CD4-positive, alpha-beta memory T cell (primary cell): ENCODE results near the gene NRXN3. TPM values are rescaled to one million over a fixed set of nuclear protein-coding genes. Genes with fewer than 3 reads are reported as not detected.

ENCODE experiments used
- CTCF ChIA-PET: fragments of 350-600 bp; sonication (Branson Sonifier 250); formaldehyde crosslinking; loops from one replicate; lab custom pipeline; 2021; ENCODE audit warnings: inconsistent platforms; ENCODE audit not compliant: partially characterized antibody; lab: Charles Lee
- POLR2A ChIA-PET: fragments of 350-600 bp; sonication (Branson Sonifier 250); formaldehyde crosslinking; loops from one replicate; lab custom pipeline; 2021; ENCODE audit not compliant: partially characterized antibody; lab: Charles Lee
- DNase-seq, 5 donors: peaks; one replicate each; pipeline versions ENCODE4 v3.0.0 to v3.0.0-alpha.2; 2020 to 2022; ENCODE audit warnings: mixed read lengths in 1 of 5
- H3K27ac ChIP-seq: one replicate; pipeline ENCODE4 v1.7.0; 2013; ENCODE audit warnings: low read depth, low read length
- H3K27me3 ChIP-seq: 2 replicates; pipeline ENCODE4 v1.7.0; 2013; ENCODE audit warnings: mild to moderate bottlenecking, low read length, moderate library complexity; ENCODE audit not compliant: insufficient read depth
- H3K36me3 ChIP-seq: 2 replicates; pipeline ENCODE4 v1.7.0; 2013; ENCODE audit warnings: mild to moderate bottlenecking, low read length, moderate library complexity; ENCODE audit not compliant: insufficient read depth
- H3K4me1 ChIP-seq: 2 replicates; pipeline ENCODE4 v1.7.0; 2013; ENCODE audit warnings: mild to moderate bottlenecking, low read length, moderate library complexity; ENCODE audit not compliant: insufficient read depth
- H3K4me3 ChIP-seq, 2 donors: one replicate each; pipeline ENCODE4 v1.7.0; 2013; ENCODE audit warnings: low read length in 2 of 2, mild to moderate bottlenecking in 1 of 2
- H3K9me3 ChIP-seq, 2 donors: one replicate each; pipeline ENCODE4 v1.7.0; 2013; ENCODE audit warnings: low read length in 2 of 2, control low read depth in 1 of 2; ENCODE audit not compliant: control insufficient read depth in 1 of 2
- H3K27ac Mint-ChIP-seq, 7 donors: one replicate each; pipeline ENCODE4 v1.8.0; 2020 to 2021; ENCODE audit warnings: mixed read lengths in 7 of 7, mild to moderate bottlenecking in 6 of 7, inconsistent platforms in 3 of 7, moderate library complexity in 3 of 7
- H3K27me3 Mint-ChIP-seq, 2 donors: one replicate each; pipeline ENCODE4 v1.8.0; 2020 to 2021; ENCODE audit warnings: mixed read lengths in 2 of 2
- H3K36me3 Mint-ChIP-seq, 2 donors: one replicate each; pipeline ENCODE4 v1.8.0; 2020 to 2021; ENCODE audit warnings: mixed read lengths in 2 of 2, inconsistent platforms in 1 of 2, mild to moderate bottlenecking in 1 of 2
- H3K4me1 Mint-ChIP-seq, 4 donors: one replicate each; pipeline ENCODE4 v1.8.0; 2020 to 2021; ENCODE audit warnings: mixed read lengths in 4 of 4, mild to moderate bottlenecking in 1 of 4
- H3K4me3 Mint-ChIP-seq, 8 donors: one replicate each; pipeline ENCODE4 v1.8.0; 2020 to 2021; ENCODE audit warnings: mixed read lengths in 8 of 8, mild to moderate bottlenecking in 7 of 8, moderate library complexity in 6 of 8, inconsistent platforms in 3 of 8
- H3K9me3 Mint-ChIP-seq, 8 donors: one replicate each; pipeline ENCODE4 v1.8.0; 2020 to 2021; ENCODE audit warnings: mixed read lengths in 8 of 8, mild to moderate bottlenecking in 5 of 8, inconsistent platforms in 3 of 8, moderate library complexity in 1 of 8
- intact Hi-C: fragments of 100-400 bp; cut with micrococcal nuclease; formaldehyde crosslinking; loops from one replicate; pipeline ENCODE4 v1.15.1; 2023
- polyA plus RNA-seq, 2 donors: library from polyadenylated mRNA; unstranded; fragments of 300-500 nt; fragmentation: Illumina TruSeq; gene quantifications; one replicate each; pipeline ENCODE4 v1.2.3, GENCODE V29; 2021
- total RNA-seq, 2 experiments: library from RNA; stranded (reverse); gene quantifications; one replicate each; pipeline ENCODE4 v1.2.3, GENCODE V29; 2021

NRXN3 gene
- total and polyA plus RNA-seq, 4 experiments from 2014 or later, result not detected

- DNase-seq, result no peak
- Mint-ChIP-seq H3K27me3 (no peaks in the 10 kb centered on the region), H3K4me1 (no peaks in the 10 kb centered on the region), H3K4me3 (no peak overlapping the region), H3K9me3 (peaks cover 0 to 2% (median 0%) of the 10 kb centered on the region in 8 donors), H3K36me3 (no peaks in the 10 kb centered on the region), H3K27ac (no peak overlapping the region)
- H3K36me3 ChIP-seq, result no peaks in the 10 kb centered on the region
- no peak overlapping the region for H3K27ac ChIP-seq
- no peaks in the 10 kb centered on the region for H3K27me3 ChIP-seq
- H3K4me3 ChIP-seq, result no peak overlapping the region
- no peaks in the 10 kb centered on the region for H3K9me3 ChIP-seq
- POLR2A ChIA-PET, result no interaction called here
- H3K4me1 ChIP-seq, result no peaks in the 10 kb centered on the region
- intact Hi-C loops, result no loop called here
- CTCF ChIA-PET, result no interaction called here
These were observed 592.2 kb downstream of the NRXN3 start for GRCh38 chr14:78762331-78762730.

GRCh38 chr14:78763746-78764145, 593.6 kb downstream of the NRXN3 start:
- intact Hi-C loops, result no loop called here
- Mint-ChIP-seq H3K36me3 (no peaks in the 10 kb centered on the region), H3K27me3 (no peaks in the 10 kb centered on the region), H3K4me3 (no peak overlapping the region), H3K27ac (no peak overlapping the region), H3K4me1 (no peaks in the 10 kb centered on the region), H3K9me3 (peaks cover 0 to 2% (median 0%) of the 10 kb centered on the region in 8 donors)
- ChIA-PET POLR2A (no interaction called here), CTCF (no interaction called here)
- DNase-seq, result no peak
- Histone ChIP-seq H3K36me3 (no peaks in the 10 kb centered on the region), H3K4me3 (no peak overlapping the region), H3K27ac (no peak overlapping the region), H3K9me3 (no peaks in the 10 kb centered on the region), H3K27me3 (no peaks in the 10 kb centered on the region), H3K4me1 (no peaks in the 10 kb centered on the region)

GRCh38 chr14:78764240-78764639, 594.1 kb downstream of the NRXN3 start:
- no peak for DNase-seq
- no peaks in the 10 kb centered on the region for H3K36me3 ChIP-seq
- POLR2A ChIA-PET, result no interaction called here
- Mint-ChIP-seq H3K27me3 (no peaks in the 10 kb centered on the region), H3K9me3 (peaks cover 0 to 2% (median 0%) of the 10 kb centered on the region in 8 donors), H3K27ac (no peak overlapping the region), H3K36me3 (no peaks in the 10 kb centered on the region), H3K4me3 (no peak overlapping the region), H3K4me1 (no peaks in the 10 kb centered on the region)
- no peak overlapping the region for H3K4me3 ChIP-seq
- no peak overlapping the region for H3K27ac ChIP-seq
- no peaks in the 10 kb centered on the region for H3K9me3 ChIP-seq
- H3K27me3 ChIP-seq, result no peaks in the 10 kb centered on the region
- intact Hi-C loops, result no loop called here
- CTCF ChIA-PET, result no interaction called here
- no peaks in the 10 kb centered on the region for H3K4me1 ChIP-seq

DNA sequence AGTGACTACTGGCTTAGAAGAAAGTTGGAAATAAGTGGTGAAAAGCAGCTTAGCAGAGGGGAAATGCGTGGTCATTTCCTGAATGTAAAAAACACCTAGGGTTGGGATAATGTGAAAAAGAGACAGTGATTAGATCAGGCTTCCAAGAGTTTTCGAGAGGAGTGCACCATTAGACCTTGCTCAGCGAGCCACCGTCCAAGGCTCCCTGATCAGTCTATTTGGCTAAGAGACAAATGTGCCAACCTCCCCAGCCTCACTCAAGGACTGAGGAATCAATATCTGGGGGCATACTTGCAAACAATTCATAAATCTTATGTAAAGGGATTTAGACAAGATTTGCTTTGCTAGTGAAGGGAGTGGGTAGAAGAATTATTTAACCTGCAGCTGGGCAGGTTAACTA, 594.5 kb downstream of the NRXN3 start:
- Histone ChIP-seq H3K9me3 (no peaks in the 10 kb centered on the region), H3K4me1 (no peaks in the 10 kb centered on the region), H3K27ac (no peak overlapping the region), H3K27me3 (no peaks in the 10 kb centered on the region), H3K4me3 (no peak overlapping the region), H3K36me3 (no peaks in the 10 kb centered on the region)
- ChIA-PET CTCF (no interaction called here), POLR2A (no interaction called here)
- no peak for DNase-seq
- Mint-ChIP-seq H3K9me3 (peaks cover 0 to 4% (median 0%) of the 10 kb centered on the region in 8 donors), H3K4me3 (no peak overlapping the region), H3K27ac (no peak overlapping the region), H3K36me3 (no peaks in the 10 kb centered on the region), H3K4me1 (no peaks in the 10 kb centered on the region), H3K27me3 (no peaks in the 10 kb centered on the region)
- intact Hi-C loops, result no loop called here

- Histone ChIP-seq H3K27me3 (no peaks in the 10 kb centered on the region), H3K4me3 (no peak overlapping the region), H3K4me1 (no peaks in the 10 kb centered on the region), H3K36me3 (no peaks in the 10 kb centered on the region), H3K9me3 (no peaks in the 10 kb centered on the region), H3K27ac (no peak overlapping the region)
- peaks cover 0 to 4% (median 0%) of the 10 kb centered on the region in 8 donors for H3K9me3 Mint-ChIP-seq
- ChIA-PET POLR2A (no interaction called here), CTCF (no interaction called here)
- intact Hi-C loops, result no loop called here
- no peak overlapping the region for H3K27ac Mint-ChIP-seq
- no peaks in the 10 kb centered on the region for H3K4me1 Mint-ChIP-seq
- no peak overlapping the region for H3K4me3 Mint-ChIP-seq
- no peaks in the 10 kb centered on the region for H3K36me3 Mint-ChIP-seq
- H3K27me3 Mint-ChIP-seq, result no peaks in the 10 kb centered on the region
- no peak for DNase-seq
These were observed 597.3 kb downstream of the NRXN3 start for GRCh38 chr14:78767436-78767835.

DNA sequence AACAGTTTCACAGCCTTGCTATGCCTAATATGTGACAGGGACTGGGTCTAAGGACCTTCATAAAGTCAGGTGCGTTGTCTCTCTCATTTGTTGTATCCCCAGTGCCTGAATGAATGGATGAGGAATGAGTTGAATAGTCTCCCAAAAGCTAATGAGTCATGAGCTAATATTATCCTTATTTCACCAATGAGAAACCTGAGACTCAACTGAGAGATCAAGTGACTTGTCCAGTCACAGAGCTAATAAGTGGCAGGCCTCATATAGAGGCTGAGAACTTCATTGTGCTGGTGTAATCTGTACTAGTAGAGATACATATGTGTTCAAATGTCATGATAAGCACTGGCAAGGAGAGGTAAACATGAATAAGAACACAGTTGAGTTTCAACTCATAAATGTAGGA, 612.4 kb downstream of the NRXN3 start:
- Histone ChIP-seq H3K27ac (no peak overlapping the region), H3K36me3 (no peaks in the 10 kb centered on the region), H3K4me3 (no peak overlapping the region), H3K4me1 (no peaks in the 10 kb centered on the region), H3K27me3 (no peaks in the 10 kb centered on the region), H3K9me3 (no peaks in the 10 kb centered on the region)
- H3K36me3 Mint-ChIP-seq, result no peaks in the 10 kb centered on the region
- ChIA-PET CTCF (no interaction called here), POLR2A (no interaction called here)
- no peak for DNase-seq
- peaks cover 0 to 2% of the 10 kb centered on the region in 2 donors for H3K27me3 Mint-ChIP-seq
- H3K27ac Mint-ChIP-seq, result no peak overlapping the region
- peaks cover 0 to 6% (median 4%) of the 10 kb centered on the region in 8 donors for H3K9me3 Mint-ChIP-seq
- intact Hi-C loops, result no loop called here
- H3K4me1 Mint-ChIP-seq, result no peaks in the 10 kb centered on the region
- H3K4me3 Mint-ChIP-seq, result no peak overlapping the region

DNA sequence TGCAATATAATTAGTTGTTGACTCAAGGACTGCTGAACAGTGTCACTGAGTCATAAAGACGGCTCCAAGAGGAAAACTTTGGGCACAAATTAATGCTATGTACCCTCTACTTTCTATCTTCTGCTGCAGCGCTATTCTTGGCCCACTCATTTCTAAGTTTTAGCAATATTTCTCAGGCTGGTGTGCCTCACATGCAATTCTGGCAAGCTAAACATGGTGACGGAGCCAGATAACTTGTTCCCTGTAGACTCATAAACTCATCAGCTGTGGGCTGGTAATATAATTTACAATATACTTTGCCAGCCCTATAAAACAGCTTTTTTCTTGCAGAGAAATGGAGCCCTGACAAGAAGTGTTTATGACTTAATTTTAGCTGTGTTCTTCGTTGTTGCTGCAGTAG, 615.1 kb downstream of the NRXN3 start:
- Mint-ChIP-seq H3K9me3 (peaks cover 0 to 8% (median 3%) of the 10 kb centered on the region in 8 donors), H3K4me1 (no peaks in the 10 kb centered on the region), H3K27ac (no peak overlapping the region), H3K36me3 (no peaks in the 10 kb centered on the region), H3K27me3 (peaks cover 0 to 2% of the 10 kb centered on the region in 2 donors), H3K4me3 (no peak overlapping the region)
- Histone ChIP-seq H3K36me3 (no peaks in the 10 kb centered on the region), H3K4me3 (no peak overlapping the region), H3K27me3 (no peaks in the 10 kb centered on the region), H3K4me1 (no peaks in the 10 kb centered on the region), H3K9me3 (no peaks in the 10 kb centered on the region), H3K27ac (no peak overlapping the region)
- intact Hi-C loops, result no loop called here
- ChIA-PET CTCF (no interaction called here), POLR2A (no interaction called here)
- DNase-seq, result no peak
